K562 (cell line): Measurements from ENCODE around the gene CDC20B. TPM values are rescaled to one million over a fixed set of nuclear protein-coding genes. Genes with fewer than 3 reads are reported as not detected.

Experiments used
- ATAC-seq: fragments of 200-7000 bp; cut with Tn5 transposase; 3 replicates; pipeline ENCODE4 v1.9.1; 2020; ENCODE audit warnings: moderate library complexity
- BruUV-seq: library from RNA; stranded (reverse); fragments of 400-500 nt; replicated peaks from 2 replicates; lab custom pipeline; 2021; lab: Mats Ljungman, UMichigan
- CTCF ChIA-PET: fragments of 300-600 bp; formaldehyde crosslinking; extraction: SDS; loops from one replicate; lab custom pipeline; 2021; ENCODE audit warnings: low intra/inter-chr PET ratio; lab: Yijun Ruan, JAX
- POLR2A ChIA-PET: fragments of 300-600, 350-650 bp; sonication (Branson Sonifier 250); formaldehyde crosslinking; extraction: SDS; loops from one replicate; lab custom pipeline; 2021; ENCODE audit warnings: antibody characterized with exemption, inconsistent platforms; lab: Yijun Ruan, JAX
- DNase-seq, 4 experiments: peaks; one replicate each; pipeline versions ENCODE4 v3.0.0 to v3.0.0-alpha.2; 2011 to 2018; ENCODE audit warnings: low spot score in 3 of 4, mixed read lengths in 3 of 4; ENCODE audit errors: extremely low read depth in 1 of 4
- FAIRE-seq: peaks from 2 replicates; lab custom pipeline; 2011; peaks lifted over from hg19 to GRCh38; lab: Jason Lieb, UNC
- H2AFZ ChIP-seq: 2 replicates; pipeline ENCODE4 v1.6.0; 2011; ENCODE audit warnings: low read depth, low read length, control low read depth, inconsistent platforms
- H3K27ac ChIP-seq: fragments of 200-600 bp; 3 replicates; pipeline ENCODE4 v1.8.0; 2011; ENCODE audit warnings: low read depth, mild to moderate bottlenecking, control low read depth, inconsistent platforms, low read length, moderate library complexity, mixed read lengths; ENCODE audit errors: extremely low read depth
- H3K27me3 ChIP-seq, 2 experiments: fragments of 300-600 bp in 1 of 2; 2 replicates in 1 of 2; 3 replicates in 1 of 2; pipeline versions ENCODE4 v1.6.0 to v1.8.0; 2011; ENCODE audit warnings: inconsistent platforms in 2 of 2, low read length in 2 of 2, mild to moderate bottlenecking in 1 of 2, mixed read lengths in 1 of 2, moderate library complexity in 1 of 2; ENCODE audit not compliant: control insufficient read depth in 2 of 2, insufficient read depth in 2 of 2
- H3K36me3 ChIP-seq: fragments of 300-600 bp; 3 replicates; pipeline ENCODE4 v1.8.0; 2011; ENCODE audit warnings: mild to moderate bottlenecking, low read length, inconsistent platforms; ENCODE audit not compliant: control insufficient read depth, insufficient read depth
- H3K4me1 ChIP-seq, 2 experiments: fragments of 200-600 bp in 1 of 2; replicated peaks in 1 of 2; 2 replicates in 1 of 2; 3 replicates in 1 of 2; pipeline versions ENCODE4 v1.5.1 to v1.8.0; 2011; ENCODE audit warnings: inconsistent platforms in 2 of 2, low read length in 2 of 2, mild to moderate bottlenecking in 1 of 2, mixed read lengths in 1 of 2, moderate library complexity in 1 of 2; ENCODE audit not compliant: control insufficient read depth in 2 of 2, insufficient read depth in 2 of 2
- H3K4me2 ChIP-seq: 2 replicates; pipeline ENCODE4 v1.6.1; 2011; ENCODE audit warnings: low read length, control low read depth, inconsistent platforms, mixed read lengths; ENCODE audit not compliant: insufficient read depth
- H3K4me3 ChIP-seq: fragments of 200-600 bp; sonication (generic), shearing (Covaris generic); 2 replicates; pipeline ENCODE4 v1.5.1; 2016; ENCODE audit warnings: control low read depth, inconsistent platforms
- H3K79me2 ChIP-seq: fragments of 200-600 bp; 3 replicates; pipeline ENCODE4 v1.8.0; 2011; ENCODE audit warnings: low read length, inconsistent platforms; ENCODE audit not compliant: control insufficient read depth, insufficient read depth
- H3K9ac ChIP-seq, 2 experiments: 2 replicates each; pipeline versions ENCODE4 v1.6.0 to v1.6.1; 2011; ENCODE audit warnings: low read depth in 2 of 2, low read length in 2 of 2, control low read depth in 1 of 2, inconsistent platforms in 1 of 2, mild to moderate bottlenecking in 1 of 2, mixed read lengths in 1 of 2; ENCODE audit not compliant: insufficient read depth in 1 of 2
- H3K9me1 ChIP-seq: one replicate; pipeline ENCODE4 v1.6.0; 2011; ENCODE audit warnings: inconsistent platforms, mild to moderate bottlenecking, low read length, moderate library complexity; ENCODE audit not compliant: control insufficient read depth, insufficient read depth
- H3K9me3 ChIP-seq: replicated peaks from 2 replicates; pipeline ENCODE4 v1.5.1; 2011; ENCODE audit warnings: low read depth, low read length, inconsistent platforms; ENCODE audit not compliant: control insufficient read depth, insufficient read depth
- H4K20me1 ChIP-seq: replicated peaks from 2 replicates; pipeline ENCODE4 v1.6.1; 2011; ENCODE audit warnings: low read length, inconsistent platforms, mixed read lengths; ENCODE audit not compliant: control insufficient read depth, insufficient read depth
- BACH1 ChIP-seq: fragments of 200-800 bp; sonication (Bioruptor generic); IDR thresholded peaks from 2 replicates; pipeline ENCODE4 v1.6.1; 2016; ENCODE audit warnings: missing genetic modification characterization, missing compliant biosample characterization
- GATAD2A ChIP-seq: fragments of 450-650 bp; IDR thresholded peaks from 2 replicates; pipeline ENCODE4 v1.6.1; 2017
- HNRNPK ChIP-seq: fragments of 200-400 bp; formaldehyde crosslinking; IDR thresholded peaks from one replicate; pipeline ENCODE4 v1.6.1; 2018; ENCODE audit warnings: mild to moderate bottlenecking, low read depth, low read length; ENCODE audit not compliant: poor library complexity, severe bottlenecking
- MTF1 ChIP-seq: fragments of 250-450 bp; sonication (Bioruptor Pico); IDR thresholded peaks from 2 replicates; pipeline ENCODE4 v1.9.0; 2021; ENCODE audit warnings: moderate library complexity, mild to moderate bottlenecking, inconsistent platforms, borderline replicate concordance
- ZBTB49 ChIP-seq: sonication (generic); formaldehyde crosslinking; IDR thresholded peaks from 2 replicates; pipeline ENCODE4 v1.8.0; 2022; ENCODE audit warnings: missing genetic modification reagents, mild to moderate bottlenecking, borderline replicate concordance
- ZNF395 ChIP-seq: fragments of 200-800 bp; sonication (Bioruptor generic); IDR thresholded peaks from 2 replicates; pipeline ENCODE4 v1.6.1; 2017; ENCODE audit warnings: missing genetic modification characterization, missing compliant biosample characterization
- WGBS: fragments of 100-300 bp; shearing (Covaris generic); methylation state at CpG from one replicate; pipeline ENCODE4 v1.1.6; 2016; ENCODE audit warnings: low coverage, mixed read lengths; ENCODE audit not compliant: insufficient coverage; ENCODE audit errors: missing lambda C conversion rate; 5-methylcytosine and 5-hydroxymethylcytosine counted together
- in situ Hi-C: fragments of 300-500 bp; cut with MboI; formaldehyde crosslinking; loops from 4 replicates; pipeline ENCODE4 v1.15.0; 2018; ENCODE audit warnings: inconsistent platforms, mixed read lengths
- intact Hi-C: fragments of 100-400 bp; cut with micrococcal nuclease; formaldehyde crosslinking; loops from 2 replicates; pipeline ENCODE4 v1.14.2; 2022
- polyA plus RNA-seq, 8 experiments: library from polyadenylated mRNA; depleted of rRNA in 4 of 8; stranded (reverse) in 5 of 8; unstranded in 3 of 8; fragments of >200 nt; fragmentation: Nextera tagmentation in 2 of 8; fragmentation: Illumina TruSeq in 1 of 8; extraction: Ambion mirVana in 2 of 8; extraction: Trizol in 1 of 8; gene quantifications; 2 replicates each; pipeline versions ENCODE4 v1.2.1 to v1.2.3, GENCODE V29; 2011 to 2014; ENCODE audit warnings: inconsistent platforms in 1 of 8, missing spikeins in 1 of 8
- total RNA-seq, 7 experiments: library from RNA; depleted of rRNA in 6 of 7; stranded (reverse); fragments of >200 nt in 6 of 7; fragmentation: Illumina TruSeq in 2 of 7; extraction: Trizol in 2 of 7; gene quantifications; 2 replicates each; pipeline versions ENCODE4 v1.2.1 to v1.2.3, GENCODE V29; 2011 to 2021; ENCODE audit warnings: low replicate concordance in 1 of 7

The CDC20B gene
- total and polyA plus RNA-seq, 9 of the 15 experiments (the other 6 are each of a cell fraction or from before 2014, with no cell fraction given): 0.04 TPM; not detected in 8

GRCh38 chr5:55143624-55144023 is 29.4 kb downstream of the CDC20B start:
- H3K27ac ChIP-seq: no peak overlapping the region
- WGBS: 0% methylated on average over 4 of the region's 4 CpGs
- intact Hi-C loops: no loop called here
- no peaks in the 10 kb centered on the region for H3K4me1 ChIP-seq
- no peak overlapping the region for H3K9ac ChIP-seq
- H3K4me3 ChIP-seq: no peak overlapping the region
- in situ Hi-C loops: no loop called here
- H3K27me3 ChIP-seq: peaks cover under 1 to 4% of the 10 kb centered on the region in 2 experiments; a peak in 2 of 5 replicates
- ChIA-PET CTCF (no interaction called here), POLR2A (interaction anchor here (0.6 kb wide), 1 partner anchor 19 kb away, joined by 3 read pairs; no protein-coding TSS in a partner anchor)
- H3K79me2 ChIP-seq: no peaks in the 10 kb centered on the region
- ATAC-seq (no peak), FAIRE-seq (no peak), DNase-seq (no peak)
- no peaks in the 10 kb centered on the region for H3K36me3 ChIP-seq
- H4K20me1 ChIP-seq: no peaks in the 10 kb centered on the region
- H3K4me2 ChIP-seq: no peak overlapping the region
- H2AFZ ChIP-seq: no peak overlapping the region
- H3K9me1 ChIP-seq: no peaks in the 10 kb centered on the region
- no peaks in the 10 kb centered on the region for H3K9me3 ChIP-seq
- no TSS peak for BruUV-seq
- no peak for TF ChIP-seq BACH1 (tag)
- TF ChIP-seq MTF1 (CRISPR knock-in tag): no peak
- TF ChIP-seq GATAD2A: no peak
- TF ChIP-seq HNRNPK: no peak
- TF ChIP-seq ZNF395: no peak
- TF ChIP-seq ZBTB49 (CRISPR knock-in tag): no peak
